ENCODE data around the gene INPP5A.

- TF ChIP-seq CTCF (IDR thresholded peaks at IDR 0.05) (no peak), EP300 (IDR thresholded peaks at IDR 0.05) (no peak), POLR2AphosphoS5 (IDR thresholded peaks at IDR 0.05) (no peak), POLR2A (IDR thresholded peaks at IDR 0.05) (no peak)
Observed at GRCh38 chr10:132580617-132581016, 43.0 kb downstream of the INPP5A start.

Data from sigmoid colon (tissue), 4 donors.